ENCODE measurements around the gene RASA3. TPM values are rescaled to one million over a fixed set of nuclear protein-coding genes. Genes with fewer than 3 reads are reported as not detected.
"Not testable (repeated sequence)": the region's sequence is repeated elsewhere in the genome, so short reads cannot be mapped to it uniquely, and the experiment has no call there.

Gene RASA3
- total RNA-seq, 1 donor from 2014 or later: 84.2 TPM

DNA sequence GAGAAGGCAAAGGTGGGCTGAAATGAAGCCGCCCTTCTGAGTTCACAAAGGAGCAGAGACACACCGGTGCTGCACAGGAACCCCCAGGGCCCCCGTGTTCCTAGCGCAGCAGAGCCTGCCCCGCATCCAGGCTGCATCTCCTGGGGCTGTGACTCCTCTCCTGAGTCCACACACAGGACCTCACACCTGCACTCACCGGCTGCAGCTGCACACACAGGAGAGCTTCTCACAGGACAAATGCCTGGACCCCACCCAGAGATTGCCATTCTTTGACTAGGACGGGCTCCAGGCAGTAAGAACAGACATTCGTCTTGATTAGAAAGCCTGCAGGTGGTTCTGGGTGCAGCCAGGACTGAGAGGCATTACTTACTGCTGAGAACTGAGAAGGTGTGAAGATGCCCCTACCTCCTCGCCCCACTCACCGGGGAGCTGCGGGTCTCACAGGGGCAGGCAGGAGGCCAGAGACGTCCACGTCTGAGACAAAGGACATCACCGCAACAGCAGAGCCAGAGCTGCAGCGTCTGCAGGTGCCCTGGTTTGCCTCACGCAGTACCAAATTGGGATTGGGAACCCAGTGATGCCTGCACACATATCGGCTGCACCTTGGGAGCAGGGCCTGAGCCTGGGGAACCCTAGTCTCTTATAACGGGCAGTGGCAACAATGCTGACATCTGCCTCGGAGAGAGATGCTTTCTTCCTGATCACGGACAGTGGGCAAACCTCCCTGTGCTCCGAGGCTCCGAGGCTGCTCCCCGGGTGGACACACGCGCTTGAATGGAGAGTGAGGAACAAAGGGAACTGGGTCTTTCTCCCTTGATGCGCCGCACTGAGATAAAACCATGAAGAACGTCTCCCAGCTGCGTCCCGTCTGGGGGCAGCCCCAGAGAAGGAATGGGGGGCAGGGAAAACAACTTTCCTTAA is 50.4 kb downstream of the RASA3 start:
- intact Hi-C loops (cut with micrococcal nuclease): no loop called here

GRCh38 chr13:114080739-114081561 is 51.5 kb downstream of the RASA3 start:
- intact Hi-C loops (cut with micrococcal nuclease): no loop called here

DNA sequence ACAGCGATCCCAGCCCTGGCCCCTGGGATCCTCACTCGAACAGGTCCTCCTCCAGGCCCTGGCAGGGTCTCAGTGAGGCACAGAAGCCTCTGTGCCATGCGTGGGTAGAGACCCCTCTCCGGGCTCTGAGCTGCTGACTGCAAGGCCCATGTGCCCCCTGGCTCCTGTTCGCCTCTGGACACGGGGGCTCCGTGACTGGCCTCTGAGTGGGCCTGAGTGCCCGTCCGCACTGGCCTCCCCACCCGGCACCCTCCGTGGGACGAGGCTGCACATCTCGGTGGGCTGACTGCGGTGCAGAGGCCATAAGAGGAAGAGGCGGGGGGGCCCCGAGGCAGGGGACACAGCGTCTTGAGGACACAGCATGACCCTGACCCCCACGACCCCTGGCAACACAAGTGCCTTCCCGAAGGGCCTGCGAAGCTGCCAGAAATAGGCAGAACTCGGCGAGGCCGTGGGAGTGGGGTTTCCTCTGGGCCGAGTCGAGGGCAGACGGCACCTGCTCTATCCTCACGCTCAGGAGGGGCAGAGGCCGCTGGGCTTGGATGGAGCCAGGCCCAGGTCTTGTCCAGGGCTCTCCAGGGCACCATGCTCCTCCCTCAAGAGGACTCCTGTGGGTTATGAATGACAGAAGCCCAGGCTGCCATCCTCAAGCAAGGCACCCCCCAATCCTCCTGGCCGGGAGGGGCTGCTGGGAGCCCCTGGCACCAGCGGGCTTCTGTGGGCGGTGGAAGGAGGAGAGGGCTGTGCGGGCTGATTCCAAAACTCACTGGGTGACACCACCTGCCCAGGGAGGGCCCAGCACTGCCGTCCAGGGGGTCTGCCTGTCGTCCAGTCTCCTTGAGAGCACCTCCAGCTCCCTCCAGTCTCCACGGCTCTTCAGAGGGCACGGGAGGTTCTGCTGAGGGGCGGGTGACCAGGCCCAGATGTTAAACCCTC is 52.6 kb downstream of the RASA3 start:
- intact Hi-C loops (cut with micrococcal nuclease): no loop called here

- intact Hi-C loops (cut with micrococcal nuclease): no loop called here
These were observed 53.7 kb downstream of the RASA3 start for GRCh38 chr13:114078461-114079451.

DNA sequence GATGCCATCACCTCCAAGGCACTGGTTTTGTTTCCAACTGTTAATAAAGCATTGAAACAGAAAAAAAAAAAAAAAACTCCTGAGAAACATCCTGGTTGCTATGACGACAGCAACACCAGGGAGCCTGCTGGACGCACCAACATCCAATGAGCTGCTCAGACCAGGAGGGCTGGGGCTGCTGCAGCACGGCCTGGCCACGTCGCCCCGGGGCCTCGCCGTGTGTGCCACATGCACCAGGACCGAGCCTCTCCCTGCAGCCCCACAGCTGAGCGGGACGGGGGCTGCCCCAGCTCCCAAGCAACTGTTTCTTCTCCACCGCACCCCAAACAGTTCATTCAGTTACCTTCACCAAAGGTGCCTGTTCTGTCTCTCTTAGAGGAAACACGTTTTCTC is 54.5 kb downstream of the RASA3 start:
- intact Hi-C loops (cut with micrococcal nuclease): no loop called here

GRCh38 chr13:114077099-114077932 is 55.1 kb downstream of the RASA3 start:
- intact Hi-C loops (cut with micrococcal nuclease): no loop called here

DNA sequence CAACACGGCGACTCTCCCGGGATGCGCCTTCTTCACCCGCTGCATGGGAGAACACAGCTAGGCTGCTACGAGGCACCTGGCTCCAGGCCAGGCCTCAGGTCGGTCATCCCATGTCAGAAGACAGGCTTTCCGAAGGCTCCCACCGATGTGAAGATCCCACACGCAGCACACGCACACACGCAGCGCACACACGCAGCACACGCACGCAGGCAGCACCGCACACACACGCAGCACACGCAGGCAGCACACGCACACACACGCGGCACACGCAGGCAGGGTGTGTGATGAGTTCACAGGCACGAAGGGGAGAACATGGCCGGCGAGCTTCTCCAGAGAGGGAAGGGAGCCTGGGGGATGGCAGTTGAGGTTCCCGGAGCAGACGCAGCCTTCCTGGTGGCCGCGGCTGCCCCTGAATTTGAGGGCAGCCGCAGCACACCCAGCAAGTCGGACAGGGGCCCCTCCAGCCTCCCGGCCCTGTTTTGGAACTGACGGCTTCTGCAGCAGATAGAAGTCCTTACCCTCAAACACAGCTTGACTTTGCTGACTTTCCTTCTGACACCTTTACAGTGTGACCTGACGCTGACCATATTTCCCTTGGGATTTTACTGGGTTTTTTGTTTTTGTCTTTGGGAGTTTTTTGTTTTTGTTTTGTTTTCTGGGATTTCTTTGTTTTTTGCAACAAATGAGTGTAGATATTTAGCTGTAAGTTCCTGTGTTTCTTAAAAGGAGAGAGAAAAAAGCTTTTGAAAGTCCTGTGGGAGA is 55.9 kb downstream of the RASA3 start:
- intact Hi-C loops (cut with micrococcal nuclease): no loop called here

- intact Hi-C loops (cut with micrococcal nuclease): not testable (repeated sequence)
These were observed 56.6 kb downstream of the RASA3 start for GRCh38 chr13:114075811-114076210.

- intact Hi-C loops (cut with micrococcal nuclease): no loop called here
These were observed 57.6 kb downstream of the RASA3 start for GRCh38 chr13:114074671-114075315.

GRCh38 chr13:114073881-114074612 is 58.4 kb downstream of the RASA3 start:
- intact Hi-C loops (cut with micrococcal nuclease): no loop called here

DNA sequence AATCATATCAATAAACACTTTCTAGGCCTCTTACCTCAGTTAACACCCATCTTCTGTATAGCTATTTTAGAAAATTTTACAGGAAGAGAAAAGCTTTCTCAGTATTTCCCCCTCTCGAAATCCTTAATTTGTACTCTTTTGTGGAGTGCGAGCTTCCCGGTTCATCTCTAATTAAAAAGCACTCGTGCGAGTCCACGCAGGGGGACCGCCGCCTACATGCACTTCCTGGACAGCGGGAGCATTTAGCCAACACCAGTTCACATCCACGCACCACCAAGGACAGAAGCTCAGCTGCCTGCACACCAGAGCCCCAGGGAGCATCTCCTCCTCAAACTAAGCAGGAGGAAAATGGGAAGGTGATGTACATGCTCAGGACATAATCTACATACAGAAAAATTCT is 60.0 kb downstream of the RASA3 start:
- intact Hi-C loops (cut with micrococcal nuclease): no loop called here

DNA sequence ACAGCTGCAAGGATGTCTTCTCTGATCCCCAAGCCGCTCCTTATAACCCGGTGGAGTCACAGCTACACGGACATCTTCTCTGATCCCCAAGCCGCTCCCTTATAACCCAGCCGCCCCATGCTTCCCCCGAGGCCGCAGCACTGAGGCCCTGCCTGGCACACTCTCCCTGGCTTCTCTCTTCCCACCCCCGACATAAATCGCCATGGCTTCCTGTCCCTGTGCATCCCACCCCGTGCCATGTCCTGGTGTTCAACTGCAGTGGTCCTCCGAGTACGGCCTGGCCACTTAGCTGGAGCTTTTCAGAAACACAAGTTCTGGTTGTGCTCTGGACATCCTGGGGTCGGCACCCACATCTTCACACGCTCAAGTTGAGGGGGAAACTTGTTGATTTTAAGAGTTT is 60.4 kb downstream of the RASA3 start:
- intact Hi-C loops (cut with micrococcal nuclease): no loop called here

DNA sequence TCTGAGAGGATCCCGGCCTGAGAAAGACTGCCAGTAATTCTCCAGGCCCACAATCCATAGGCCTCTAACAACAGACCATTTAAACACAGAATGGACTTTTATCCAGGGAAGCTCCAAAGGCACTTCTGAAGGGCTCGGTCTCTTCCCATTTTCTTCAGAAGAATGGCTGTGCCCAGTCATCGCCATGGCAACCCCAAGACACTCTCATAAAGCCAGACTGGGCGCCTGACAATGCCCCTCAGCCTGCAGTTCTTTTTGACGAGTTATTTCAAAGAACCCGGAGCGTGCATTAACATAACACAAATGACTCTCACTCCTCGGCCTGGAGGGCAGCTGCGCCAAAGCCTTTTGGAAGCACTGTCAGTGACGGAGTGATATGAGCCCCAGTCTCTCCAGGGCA is 61.0 kb downstream of the RASA3 start:
- intact Hi-C loops (cut with micrococcal nuclease): no loop called here

- intact Hi-C loops (cut with micrococcal nuclease): no loop called here
These were observed 62.2 kb downstream of the RASA3 start for GRCh38 chr13:114070098-114070799.

GRCh38 chr13:114069376-114070097 is 62.9 kb downstream of the RASA3 start:
- intact Hi-C loops (cut with micrococcal nuclease): loop anchor here (2.0 kb wide), 1 partner anchor 59 kb away; no protein-coding TSS in a partner anchor

Data from T-helper 2 cell treated with Interferon-gamma antibody and Interleukin-4, amounts not matched to agents 100 ng/mL and 5 ng/mL, for 36 hours (primary cell).